ENCODE measurements around the gene AUTS2. TPM values are rescaled to one million over a fixed set of nuclear protein-coding genes. Genes with fewer than 3 reads are reported as not detected.

Gene AUTS2
- total and polyA plus RNA-seq, 2 of the 8 experiments (the other 6 are each of a cell fraction or from before 2014, with no cell fraction given) = 25.9 to 101 TPM

DNA sequence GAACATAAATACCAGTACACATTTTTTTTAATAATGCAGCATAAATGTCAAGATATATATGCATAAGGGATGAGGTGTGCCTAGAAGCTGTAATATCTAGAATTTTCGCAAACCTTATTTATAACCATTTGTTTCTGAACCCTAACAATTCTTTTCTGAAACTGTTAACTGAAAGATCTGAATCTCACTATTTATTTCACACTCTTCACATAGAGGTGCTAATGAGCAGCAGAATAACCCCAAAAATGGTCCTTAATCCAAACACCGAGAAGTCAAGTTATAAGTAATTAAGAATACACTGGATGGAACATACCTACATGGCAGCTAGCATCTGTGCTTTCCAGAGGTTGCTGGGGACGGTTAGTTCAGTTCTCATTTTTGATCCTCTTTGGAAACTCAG lies 742.0 kb downstream of the AUTS2 start:
- peaks cover 0 to 1% of the 10 kb centered on the region in 2 experiments for H4K20me1 ChIP-seq (replicated peaks in 1 of 2; ENCODE audit: control insufficient read depth in 1 of 2, insufficient read depth in 2 of 2, low read length in 2 of 2)
- no peak for DNase-seq (ENCODE audit: low read depth in 1 of 2, low spot score in 2 of 2)
- no peak overlapping the region for H3K4ac ChIP-seq (replicated peaks; ENCODE audit: insufficient read length, low read depth, low read length)
- 89% methylated on average over 3 of the region's 3 CpGs; no CpG with 5 or more reads in 1 of the 2 experiments for WGBS, 2 experiments (ENCODE audit: extremely low coverage in 1 of 2, insufficient coverage in 1 of 2, insufficient read length in 1 of 2, insufficient replicate concordance in 2 of 2, low coverage in 1 of 2, low lambda C conversion rate in 2 of 2, missing lambda C conversion rate in 1 of 2)
- H3K27ac ChIP-seq (ENCODE audit: low read depth, low read length) = no peak overlapping the region
- no peak overlapping the region for H2BK15ac ChIP-seq (ENCODE audit: low read length)
- H3K23me2 ChIP-seq (ENCODE audit: low read depth, low read length) = no peaks in the 10 kb centered on the region
- H2AFZ ChIP-seq (ENCODE audit: low read length) = no peak overlapping the region
- TF ChIP-seq TAF7 (optimal IDR thresholded peaks at IDR 0.05; ENCODE audit: borderline replicate concordance, low read depth, low read length) (no peak), RXRA (IDR thresholded peaks at IDR 0.05; ENCODE audit: insufficient read depth, low read depth, low read length) (no peak), CTBP2 (IDR thresholded peaks at IDR 0.05; ENCODE audit: borderline replicate concordance, insufficient read depth, insufficient read length, low read length) (no peak), NANOG (IDR thresholded peaks at IDR 0.05; ENCODE audit: insufficient read depth, low read depth, low read length, poor library complexity, severe bottlenecking) (no peak), HDAC6 (IDR thresholded peaks at IDR 0.05; ENCODE audit: low read depth, low read length) (no peak), NRF1 (IDR thresholded peaks at IDR 0.05; ENCODE audit: low read depth, low read length) (no peak), GTF2F1 (IDR thresholded peaks at IDR 0.05; ENCODE audit: borderline replicate concordance, low read depth, low read length) (no peak), EP300 (IDR thresholded peaks at IDR 0.05; ENCODE audit: borderline replicate concordance in 1 of 2, low read depth in 2 of 2, low read length in 2 of 2) (no peak)
- TF ChIP-seq, protein P1, sequence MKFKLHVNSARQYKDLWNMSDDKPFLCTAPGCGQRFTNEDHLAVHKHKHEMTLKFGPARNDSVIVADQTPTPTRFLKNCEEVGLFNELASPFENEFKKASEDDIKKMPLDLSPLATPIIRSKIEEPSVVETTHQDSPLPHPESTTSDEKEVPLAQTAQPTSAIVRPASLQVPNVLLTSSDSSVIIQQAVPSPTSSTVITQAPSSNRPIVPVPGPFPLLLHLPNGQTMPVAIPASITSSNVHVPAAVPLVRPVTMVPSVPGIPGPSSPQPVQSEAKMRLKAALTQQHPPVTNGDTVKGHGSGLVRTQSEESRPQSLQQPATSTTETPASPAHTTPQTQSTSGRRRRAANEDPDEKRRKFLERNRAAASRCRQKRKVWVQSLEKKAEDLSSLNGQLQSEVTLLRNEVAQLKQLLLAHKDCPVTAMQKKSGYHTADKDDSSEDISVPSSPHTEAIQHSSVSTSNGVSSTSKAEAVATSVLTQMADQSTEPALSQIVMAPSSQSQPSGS (IDR thresholded peaks at IDR 0.05; ENCODE audit: low read length) = no peak
- no peak overlapping the region for H2BK12ac ChIP-seq (ENCODE audit: low read depth, low read length)
- H2BK5ac ChIP-seq (ENCODE audit: low read depth, low read length) = no peak overlapping the region
- no peaks in the 10 kb centered on the region for H3K79me1 ChIP-seq (ENCODE audit: low read depth, low read length)
- no peak overlapping the region for H2AK5ac ChIP-seq (ENCODE audit: low read depth, low read length)
- no peak overlapping the region for H3K18ac ChIP-seq (ENCODE audit: extremely low read depth, low read length)
- no peak overlapping the region for H4K8ac ChIP-seq (ENCODE audit: extremely low read depth, insufficient read depth, low read length)
- CTCF ChIA-PET (ENCODE audit: partially characterized antibody) = no interaction called here
- POLR2A ChIA-PET (ENCODE audit: partially characterized antibody) = no interaction called here
- H4K91ac ChIP-seq (replicated peaks; ENCODE audit: insufficient read length, low read length) = no peak overlapping the region
- no peak overlapping the region for H3K23ac ChIP-seq (ENCODE audit: insufficient read length)
- no peak overlapping the region for H4K5ac ChIP-seq (ENCODE audit: insufficient read length, low read depth, low read length)
- no peak overlapping the region for H2BK120ac ChIP-seq (replicated peaks; ENCODE audit: low read depth, low read length)
- FAIRE-seq = no peak
- no peaks in the 10 kb centered on the region for H3K9me3 ChIP-seq (ENCODE audit: insufficient read depth in 2 of 2, low read depth in 1 of 2, low read length in 1 of 2)
- H3K4me1 ChIP-seq (replicated peaks in 1 of 4; ENCODE audit: control insufficient read depth in 3 of 4, insufficient read depth in 4 of 4, low read length in 3 of 4) = no peaks in the 10 kb centered on the region
- H3K56ac ChIP-seq (replicated peaks; ENCODE audit: insufficient read length, low read depth, low read length) = no peak overlapping the region
- H3K4me2 ChIP-seq (ENCODE audit: insufficient read depth in 1 of 2, low read depth in 2 of 2, low read length in 2 of 2) = no peak overlapping the region
- H3K9ac ChIP-seq (replicated peaks in 1 of 4; ENCODE audit: extremely low read depth in 1 of 4, low read depth in 3 of 4, low read length in 3 of 4) = no peak overlapping the region
- H3K14ac ChIP-seq (ENCODE audit: insufficient read length) = no peak overlapping the region
- H3K79me2 ChIP-seq (ENCODE audit: control insufficient read depth in 1 of 2, insufficient read depth in 2 of 2, low read length in 2 of 2) = no peaks in the 10 kb centered on the region
- no peaks in the 10 kb centered on the region for H3K27me3 ChIP-seq (replicated peaks in 1 of 4; ENCODE audit: control insufficient read depth in 3 of 4, extremely low read depth in 1 of 4, insufficient read depth in 3 of 4, low read length in 3 of 4)
- no peak overlapping the region for H3K4me3 ChIP-seq (ENCODE audit: extremely low read depth in 1 of 4, insufficient read depth in 2 of 4, low read depth in 3 of 4, low read length in 4 of 4)
- no peaks in the 10 kb centered on the region for H3K36me3 ChIP-seq (ENCODE audit: control insufficient read depth in 2 of 4, insufficient read depth in 4 of 4, low read length in 3 of 4)
- no peak overlapping the region for H2BK20ac ChIP-seq (ENCODE audit: low read length)
